ENCODE measurements around the gene CROCC2.
A peak's percentile ranks its signal among the peaks of the same experiment; 100 is the strongest.

Gene CROCC2

GRCh38 chr2:240960971-240961876, 55.1 kb downstream of the CROCC2 start:
- peak; percentile 27 for DNase-seq (ENCODE audit: low spot score)
- no peak for TF ChIP-seq CTCF (IDR thresholded peaks at IDR 0.05; ENCODE audit: borderline replicate concordance, control extremely low read depth, extremely low read depth, insufficient read depth, missing control alignments)
- in situ Hi-C loops (cut with MboI; ENCODE audit: low sequenced_read_pairs, unreplicated experiment) = no loop called here

GRCh38 chr2:240961910-240962299, 55.8 kb downstream of the CROCC2 start:
- no peak for DNase-seq (ENCODE audit: low spot score)
- TF ChIP-seq CTCF (IDR thresholded peaks at IDR 0.05; ENCODE audit: borderline replicate concordance, control extremely low read depth, extremely low read depth, insufficient read depth, missing control alignments) = no peak
- in situ Hi-C loops (cut with MboI; ENCODE audit: low sequenced_read_pairs, unreplicated experiment) = no loop called here

- DNase-seq (ENCODE audit: low spot score) = no peak
- no peak for TF ChIP-seq CTCF (IDR thresholded peaks at IDR 0.05; ENCODE audit: borderline replicate concordance, control extremely low read depth, extremely low read depth, insufficient read depth, missing control alignments)
- in situ Hi-C loops (cut with MboI; ENCODE audit: low sequenced_read_pairs, unreplicated experiment) = no loop called here
These were observed 56.3 kb downstream of the CROCC2 start for GRCh38 chr2:240962300-240963064.

- no peak for TF ChIP-seq CTCF (IDR thresholded peaks at IDR 0.05; ENCODE audit: borderline replicate concordance, control extremely low read depth, extremely low read depth, insufficient read depth, missing control alignments)
- no peak for DNase-seq (ENCODE audit: low spot score)
- in situ Hi-C loops (cut with MboI; ENCODE audit: low sequenced_read_pairs, unreplicated experiment) = no loop called here
These were observed 57.1 kb downstream of the CROCC2 start for GRCh38 chr2:240963065-240963867.

GRCh38 chr2:240963868-240964703, 58.0 kb downstream of the CROCC2 start:
- TF ChIP-seq CTCF (IDR thresholded peaks at IDR 0.05; ENCODE audit: borderline replicate concordance, control extremely low read depth, extremely low read depth, insufficient read depth, missing control alignments) = no peak
- no peak for DNase-seq (ENCODE audit: low spot score)
- in situ Hi-C loops (cut with MboI; ENCODE audit: low sequenced_read_pairs, unreplicated experiment) = no loop called here
